H9 (cell line): ENCODE data around the gene G6PC1. TPM values are rescaled to one million over a fixed set of nuclear protein-coding genes. Genes with fewer than 3 reads are reported as not detected.

ENCODE experiments used
- DNase-seq: peaks from one replicate; pipeline ENCODE4 v3.0.0-alpha.2; 2017
- H2AFZ ChIP-seq: one replicate; pipeline ENCODE4 v1.6.1; 2013; ENCODE audit warnings: mild to moderate bottlenecking, low read length, control low read depth, moderate library complexity
- H2AK5ac ChIP-seq: 2 replicates; pipeline ENCODE4 v1.6.1; 2013; ENCODE audit warnings: low read length, control low read depth, mixed read lengths; ENCODE audit not compliant: insufficient read length
- H2BK120ac ChIP-seq: one replicate; pipeline ENCODE4 v1.6.1; 2013; ENCODE audit warnings: low read depth, mild to moderate bottlenecking, low read length, control low read depth, inconsistent platforms; ENCODE audit not compliant: poor library complexity, severe bottlenecking
- H2BK12ac ChIP-seq: 2 replicates; pipeline ENCODE4 v1.6.1; 2013; ENCODE audit warnings: low read length, control low read depth, mixed read lengths, low read depth; ENCODE audit not compliant: insufficient read length
- H2BK15ac ChIP-seq: 2 replicates; pipeline ENCODE4 v1.6.1; 2013; ENCODE audit warnings: low read depth, low read length, control low read depth
- H2BK20ac ChIP-seq: one replicate; pipeline ENCODE4 v1.6.1; 2013; ENCODE audit warnings: low read depth, mild to moderate bottlenecking, low read length, control low read depth, inconsistent platforms; ENCODE audit not compliant: poor library complexity, severe bottlenecking
- H2BK5ac ChIP-seq: 2 replicates; pipeline ENCODE4 v1.6.1; 2013; ENCODE audit warnings: low read length, control low read depth, mixed read lengths; ENCODE audit not compliant: insufficient read length
- H3K14ac ChIP-seq: 2 replicates; pipeline ENCODE4 v1.6.1; 2013; ENCODE audit warnings: low read length, control low read depth; ENCODE audit not compliant: insufficient read depth
- H3K18ac ChIP-seq: 2 replicates; pipeline ENCODE4 v1.6.1; 2013; ENCODE audit warnings: low read depth, mild to moderate bottlenecking, mixed read lengths, low read length, control low read depth; ENCODE audit not compliant: insufficient read length
- H3K23ac ChIP-seq: 2 replicates; pipeline ENCODE4 v1.6.1; 2013; ENCODE audit warnings: low read length, control low read depth, mixed read lengths, low read depth; ENCODE audit not compliant: insufficient read length
- H3K23me2 ChIP-seq: 2 replicates; pipeline ENCODE4 v1.6.1; 2013; ENCODE audit warnings: low read depth, mild to moderate bottlenecking, mixed read lengths, low read length, control low read depth; ENCODE audit not compliant: insufficient read length, poor library complexity, severe bottlenecking
- H3K27ac ChIP-seq: 2 replicates; pipeline ENCODE4 v1.5.1; 2013; ENCODE audit warnings: low read length, control low read depth, mixed read lengths, low read depth; ENCODE audit not compliant: insufficient read length
- H3K27me3 ChIP-seq: 2 replicates; pipeline ENCODE4 v1.6.1; 2013; ENCODE audit warnings: low read length, control low read depth, inconsistent platforms; ENCODE audit not compliant: insufficient read depth
- H3K4ac ChIP-seq: 2 replicates; pipeline ENCODE4 v1.6.1; 2013; ENCODE audit warnings: low read depth, mild to moderate bottlenecking, control low read depth, inconsistent platforms, low read length, moderate library complexity
- H3K4me1 ChIP-seq: 2 replicates; pipeline ENCODE4 v1.6.1; 2013; ENCODE audit warnings: low read length, control low read depth, inconsistent platforms; ENCODE audit not compliant: insufficient read depth
- H3K4me2 ChIP-seq: 2 replicates; pipeline ENCODE4 v1.6.1; 2013; ENCODE audit warnings: low read length, control low read depth, mixed read lengths; ENCODE audit not compliant: insufficient read length, insufficient read depth
- H3K56ac ChIP-seq: 2 replicates; pipeline ENCODE4 v1.6.1; 2013; ENCODE audit warnings: low read depth, mild to moderate bottlenecking, mixed read lengths, low read length, control low read depth; ENCODE audit not compliant: insufficient read length
- H3K79me1 ChIP-seq: 2 replicates; pipeline ENCODE4 v1.6.1; 2013; ENCODE audit warnings: low read depth, mild to moderate bottlenecking, moderate library complexity, low read length, control low read depth, inconsistent platforms; ENCODE audit not compliant: insufficient read depth, poor library complexity, severe bottlenecking
- H3K79me2 ChIP-seq: 2 replicates; pipeline ENCODE4 v1.6.1; 2013; ENCODE audit warnings: low read length, control low read depth, inconsistent platforms; ENCODE audit not compliant: insufficient read depth
- H3K9ac ChIP-seq: 2 replicates; pipeline ENCODE4 v1.6.1; 2013; ENCODE audit warnings: low read length, control low read depth, mixed read lengths; ENCODE audit not compliant: insufficient read length; ENCODE audit errors: extremely low read depth
- H3K9me3 ChIP-seq: one replicate; pipeline ENCODE4 v1.6.1; 2013; ENCODE audit warnings: low read depth, low read length, inconsistent platforms; ENCODE audit not compliant: control insufficient read depth
- H3T11ph ChIP-seq: one replicate; pipeline ENCODE4 v1.6.1; 2013; ENCODE audit warnings: mild to moderate bottlenecking, low read length, control low read depth, inconsistent platforms
- H4K20me1 ChIP-seq: one replicate; pipeline ENCODE4 v1.6.1; 2013; ENCODE audit not compliant: control insufficient read depth, insufficient read length, insufficient read depth
- H4K5ac ChIP-seq: 2 replicates; pipeline ENCODE4 v1.6.1; 2013; ENCODE audit warnings: low read depth, mild to moderate bottlenecking, mixed read lengths, low read length, control low read depth; ENCODE audit not compliant: insufficient read length
- H4K8ac ChIP-seq: replicated peaks from 2 replicates; pipeline ENCODE4 v1.6.1; 2013; ENCODE audit warnings: low read length, control low read depth, mixed read lengths, low read depth; ENCODE audit not compliant: insufficient read length
- H4K91ac ChIP-seq: 2 replicates; pipeline ENCODE4 v1.6.1; 2013; ENCODE audit warnings: low read depth, mild to moderate bottlenecking, moderate library complexity, mixed read lengths, low read length, control low read depth; ENCODE audit not compliant: insufficient read length
- H3K27ac Mint-ChIP-seq, 3 experiments: 2 replicates in 2 of 3; 3 replicates in 1 of 3; pipeline ENCODE4 v1.8.0; 2020 to 2021; ENCODE audit warnings: mixed read lengths in 3 of 3, mild to moderate bottlenecking in 1 of 3, moderate library complexity in 1 of 3
- H3K27me3 Mint-ChIP-seq: 2 replicates; pipeline ENCODE4 v1.8.0; 2021; ENCODE audit warnings: low read depth, mild to moderate bottlenecking, moderate library complexity, mixed read lengths
- H3K36me3 Mint-ChIP-seq, 3 experiments: 2 replicates in 2 of 3; 3 replicates in 1 of 3; pipeline ENCODE4 v1.8.0; 2020 to 2021; ENCODE audit warnings: low read depth in 3 of 3, mixed read lengths in 3 of 3; ENCODE audit not compliant: insufficient read depth in 1 of 3
- H3K4me1 Mint-ChIP-seq, 2 experiments: 2 replicates each; pipeline ENCODE4 v1.8.0; 2020; ENCODE audit warnings: mixed read lengths in 2 of 2
- H3K4me3 Mint-ChIP-seq, 2 experiments: 2 replicates in 1 of 2; 3 replicates in 1 of 2; pipeline ENCODE4 v1.8.0; 2020 to 2021; ENCODE audit warnings: mild to moderate bottlenecking in 2 of 2, mixed read lengths in 2 of 2, moderate library complexity in 1 of 2
- H3K9me3 Mint-ChIP-seq, 2 experiments: 2 replicates in 1 of 2; 3 replicates in 1 of 2; pipeline ENCODE4 v1.8.0; 2020; ENCODE audit warnings: mild to moderate bottlenecking in 2 of 2, mixed read lengths in 2 of 2, moderate library complexity in 1 of 2
- WGBS: extraction: QIAGEN DNeasy Blood & Tissue Kit; methylation state at CpG from one replicate; pipeline ENCODE4 v1.1.7; 2013; ENCODE audit warnings: missing lambda C conversion rate, low lambda C conversion rate, mixed read lengths; ENCODE audit not compliant: insufficient read length; ENCODE audit errors: extremely low coverage; 5-methylcytosine and 5-hydroxymethylcytosine counted together
- total RNA-seq: library from RNA; stranded (reverse); gene quantifications from 2 replicates; pipeline ENCODE4 v1.2.1, GENCODE V29; 2021
- TF ChIP-seq, protein P1 (sequence below): fragments of 200-600 bp; sonication (generic); conservative IDR thresholded peaks from 3 replicates; pipeline ENCODE4 v1.8.0; 2021; ENCODE audit warnings: antibody characterized with exemption, mild to moderate bottlenecking

The G6PC1 gene
- total RNA-seq, 1 experiment from 2014 or later, result not detected

GRCh38 chr17:42913522-42913921 lies 12.9 kb downstream of the G6PC1 start:
- Histone ChIP-seq H2AFZ (no peak overlapping the region), H3K14ac (no peak overlapping the region), H3K23me2 (no peaks in the 10 kb centered on the region), H2BK5ac (no peak overlapping the region), H4K91ac (no peak overlapping the region), H3K4me1 (peaks cover 3% of the 10 kb centered on the region; the same call in 1 of the 2 replicates), H4K20me1 (no peaks in the 10 kb centered on the region), H3K9me3 (no peaks in the 10 kb centered on the region), H3K27me3 (no peaks in the 10 kb centered on the region), H2AK5ac (no peak overlapping the region), H3K4ac (no peak overlapping the region), H4K5ac (no peak overlapping the region), H2BK20ac (no peak overlapping the region), H3K9ac (no peak overlapping the region), H3K56ac (no peak overlapping the region), H2BK15ac (no peak overlapping the region), H3K79me1 (no peaks in the 10 kb centered on the region), H3K79me2 (no peaks in the 10 kb centered on the region), H3T11ph (no peak overlapping the region), H3K27ac (no peak overlapping the region), H4K8ac (no peak overlapping the region), H3K4me2 (no peak overlapping the region), H2BK120ac (no peak overlapping the region), H3K18ac (no peak overlapping the region), H2BK12ac (no peak overlapping the region), H3K23ac (no peak overlapping the region)
- WGBS, result no CpG with 5 or more reads among the region's 2 CpGs
- Mint-ChIP-seq H3K36me3 (no peaks in the 10 kb centered on the region; a peak in 1 of 7 replicates), H3K9me3 (no peaks in the 10 kb centered on the region), H3K4me1 (peaks cover 6 to 11% of the 10 kb centered on the region in 2 experiments; a peak in 3 of 4 replicates), H3K4me3 (no peak overlapping the region), H3K27me3 (no peaks in the 10 kb centered on the region; the same call in 1 of the 2 replicates), H3K27ac (no peak overlapping the region)
- TF ChIP-seq, protein P1, sequence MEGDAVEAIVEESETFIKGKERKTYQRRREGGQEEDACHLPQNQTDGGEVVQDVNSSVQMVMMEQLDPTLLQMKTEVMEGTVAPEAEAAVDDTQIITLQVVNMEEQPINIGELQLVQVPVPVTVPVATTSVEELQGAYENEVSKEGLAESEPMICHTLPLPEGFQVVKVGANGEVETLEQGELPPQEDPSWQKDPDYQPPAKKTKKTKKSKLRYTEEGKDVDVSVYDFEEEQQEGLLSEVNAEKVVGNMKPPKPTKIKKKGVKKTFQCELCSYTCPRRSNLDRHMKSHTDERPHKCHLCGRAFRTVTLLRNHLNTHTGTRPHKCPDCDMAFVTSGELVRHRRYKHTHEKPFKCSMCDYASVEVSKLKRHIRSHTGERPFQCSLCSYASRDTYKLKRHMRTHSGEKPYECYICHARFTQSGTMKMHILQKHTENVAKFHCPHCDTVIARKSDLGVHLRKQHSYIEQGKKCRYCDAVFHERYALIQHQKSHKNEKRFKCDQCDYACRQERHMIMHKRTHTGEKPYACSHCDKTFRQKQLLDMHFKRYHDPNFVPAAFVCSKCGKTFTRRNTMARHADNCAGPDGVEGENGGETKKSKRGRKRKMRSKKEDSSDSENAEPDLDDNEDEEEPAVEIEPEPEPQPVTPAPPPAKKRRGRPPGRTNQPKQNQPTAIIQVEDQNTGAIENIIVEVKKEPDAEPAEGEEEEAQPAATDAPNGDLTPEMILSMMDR, result no peak
- DNase-seq, result no peak
